Right renal cortex interstitium (tissue), 3 donors: ENCODE data around the gene OCA2. TPM values are rescaled to one million over a fixed set of nuclear protein-coding genes. Genes with fewer than 3 reads are reported as not detected.
"Not testable (repeated sequence)": the region's sequence is repeated elsewhere in the genome, so short reads cannot be mapped to it uniquely, and the experiment has no call there.

Source experiments
- DNase-seq, 3 donors: peaks; one replicate each; pipeline ENCODE4 v3.0.0-alpha.2; 2013; ENCODE audit warnings: low read depth in 3 of 3, low spot score in 2 of 3
- polyA plus RNA-seq, 3 donors: library from polyadenylated mRNA; unstranded; fragments of 120-200 nt; gene quantifications; one replicate each; pipeline ENCODE4 v1.2.1, GENCODE V29; 2013; ENCODE audit not compliant: insufficient read length in 3 of 3

Gene OCA2
- polyA plus RNA-seq, 3 donors = 6.1 to 10.8 (median 8.7) TPM

DNA sequence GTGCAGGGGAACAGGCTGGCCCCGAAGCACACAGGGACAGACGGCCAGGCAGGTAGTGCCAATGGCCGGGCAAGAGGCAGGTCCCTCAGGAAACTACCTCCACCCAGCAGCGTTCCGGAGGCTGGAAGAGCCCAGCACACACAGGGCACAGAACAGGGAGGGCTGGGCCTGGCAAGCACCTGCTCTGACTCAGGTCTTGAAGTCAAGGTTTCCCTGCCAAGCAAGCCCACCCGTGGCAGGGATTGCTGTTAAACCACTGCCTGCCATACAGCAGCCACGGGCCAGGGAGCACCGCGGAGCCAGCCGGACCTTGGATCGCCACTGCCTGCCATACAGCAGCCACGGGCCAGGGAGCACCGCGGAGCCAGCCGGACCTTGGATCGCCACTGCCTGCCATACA, 22.5 kb upstream of the OCA2 start:
- not testable (repeated sequence) for DNase-seq

DNA sequence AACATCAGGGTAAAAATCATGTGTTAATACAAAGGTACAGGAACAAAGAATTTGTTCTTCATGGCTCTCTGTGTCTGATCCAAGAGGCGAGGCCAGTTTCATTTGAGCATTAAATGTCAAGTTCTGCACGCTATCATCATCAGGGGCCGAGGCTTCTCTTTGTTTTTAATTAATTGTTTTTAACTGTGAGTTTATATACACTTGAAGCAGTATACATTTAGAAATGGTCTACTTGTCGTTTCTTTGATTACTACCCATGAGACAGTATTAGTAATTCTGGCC, 21.2 kb upstream of the OCA2 start:
- DNase-seq = no peak

DNA sequence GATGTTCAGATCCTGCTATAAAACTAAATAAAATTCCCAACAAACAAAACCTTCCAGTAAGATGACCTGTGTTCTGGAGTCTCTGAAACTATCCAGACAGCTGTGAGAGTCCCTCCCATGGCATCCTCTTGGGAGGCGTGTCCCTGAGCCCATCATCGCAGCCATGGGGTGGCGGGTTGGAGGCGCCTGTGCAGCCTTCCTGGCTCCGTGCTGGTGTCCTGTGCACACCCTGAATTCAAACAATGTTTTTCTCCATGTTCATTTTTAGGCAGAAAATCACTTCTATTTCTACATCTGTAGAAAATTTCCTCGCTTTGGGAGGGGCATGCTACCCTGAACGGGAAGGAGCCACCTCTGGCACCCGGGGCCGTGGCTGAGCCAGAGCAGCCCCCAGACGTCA, 19.4 kb upstream of the OCA2 start:
- no peak for DNase-seq

DNA sequence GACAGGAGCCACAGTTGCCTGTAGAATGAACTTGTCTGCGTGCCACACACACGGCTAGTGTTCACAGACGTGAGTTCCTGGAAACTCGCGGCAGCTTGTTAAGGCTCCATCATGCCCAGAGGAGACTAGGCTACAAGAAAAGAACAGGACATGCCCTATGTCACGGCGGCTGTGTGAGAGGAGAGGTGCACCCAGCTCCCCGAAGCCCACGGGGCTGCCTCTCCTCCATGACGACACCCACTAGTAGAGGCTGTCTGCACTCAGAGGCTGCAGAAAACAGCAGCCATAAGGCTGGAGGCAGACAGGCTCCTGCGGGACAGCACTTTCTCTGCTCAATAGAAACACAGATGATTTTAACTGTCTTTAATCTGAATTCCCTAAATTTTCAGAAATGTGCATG, 19.0 kb upstream of the OCA2 start:
- DNase-seq = no peak

DNA sequence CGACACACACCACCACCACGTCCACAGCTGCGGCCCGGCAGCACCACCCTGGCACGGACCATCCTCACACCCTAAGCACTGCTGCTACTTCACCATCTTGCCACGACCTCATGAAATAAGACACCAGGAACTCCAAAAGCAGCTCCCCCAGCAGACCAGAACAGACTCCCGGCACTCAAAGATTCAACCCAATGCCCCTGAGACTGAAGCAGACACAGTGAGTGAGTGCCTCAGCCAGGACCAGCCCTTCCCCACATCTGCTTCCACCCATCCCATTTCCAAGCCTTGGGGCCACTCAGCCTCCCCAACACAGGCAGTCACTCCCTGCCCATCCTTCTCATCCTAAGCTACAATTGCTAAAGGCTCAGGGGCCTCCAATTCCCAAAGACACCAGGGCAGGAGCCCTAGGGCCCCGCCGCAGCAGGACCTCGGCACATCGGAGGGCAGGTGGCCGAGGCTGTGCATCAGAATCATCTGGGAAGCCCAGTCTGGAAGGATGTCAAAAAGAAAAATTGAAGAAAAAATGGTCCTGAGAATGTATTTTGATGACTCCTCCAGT, 18.4 kb upstream of the OCA2 start:
- DNase-seq = no peak

DNA sequence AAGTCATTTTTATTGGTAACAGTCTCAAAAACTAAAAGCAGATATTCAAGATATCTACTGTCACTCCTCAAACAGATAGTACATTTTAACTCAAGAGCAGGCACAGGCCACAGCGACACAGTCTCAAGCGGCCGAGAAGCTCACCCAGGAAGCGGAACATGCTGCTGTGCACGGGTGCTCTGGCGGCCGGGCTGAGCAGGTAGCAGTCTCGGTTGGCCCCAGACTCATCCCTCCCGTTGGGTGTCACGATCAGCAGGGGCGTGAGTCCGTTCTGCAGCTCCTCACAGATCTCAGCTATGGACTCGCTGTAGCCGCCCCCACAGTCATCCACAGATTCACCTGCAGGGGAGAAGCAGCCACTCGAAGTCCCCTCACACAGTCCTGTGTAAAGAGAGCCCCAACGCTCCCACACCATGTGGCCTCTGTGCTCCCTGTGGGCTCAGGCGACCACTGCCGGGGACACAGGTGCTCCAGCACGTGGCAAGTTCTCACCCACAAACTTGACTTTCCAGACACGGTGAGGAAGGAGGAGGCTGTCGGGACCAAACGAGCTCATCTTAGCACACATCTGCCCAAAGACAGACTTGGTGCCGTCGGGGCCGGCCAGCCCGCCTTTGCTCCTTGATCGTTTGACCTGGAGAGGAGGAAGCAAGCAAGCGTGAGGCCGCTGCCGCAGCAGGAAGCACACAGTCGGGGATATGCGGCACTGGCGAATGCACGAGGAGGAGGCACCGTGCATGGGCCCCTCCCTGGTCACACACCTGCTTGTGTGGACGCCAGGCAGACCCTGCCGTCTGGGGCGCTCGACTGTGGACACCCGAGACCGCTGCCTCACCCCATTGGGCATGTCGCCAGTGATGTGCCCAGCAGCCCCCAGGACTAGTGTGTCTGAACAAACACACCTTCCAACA, 17.7 kb upstream of the OCA2 start:
- no peak for DNase-seq

DNA sequence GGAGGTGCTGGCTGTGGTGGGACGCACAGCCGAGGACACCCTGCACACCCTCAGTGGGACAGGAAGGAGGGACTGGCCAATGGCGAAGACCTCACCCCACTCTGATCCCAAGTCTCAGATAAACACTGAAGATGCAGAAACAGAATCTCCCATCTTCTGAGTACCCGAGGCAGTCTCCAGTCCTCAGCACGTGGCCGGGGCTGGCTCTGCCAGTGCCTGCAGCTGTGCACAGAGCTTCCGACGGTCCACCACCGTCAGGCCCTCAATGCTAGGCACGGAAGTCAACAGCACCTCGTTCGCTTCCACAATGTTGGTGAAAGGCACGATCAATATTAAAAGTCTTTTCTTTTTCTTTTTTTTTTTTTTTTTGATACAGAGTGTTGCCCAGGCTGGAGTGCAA, 16.8 kb upstream of the OCA2 start:
- no peak for DNase-seq

DNA sequence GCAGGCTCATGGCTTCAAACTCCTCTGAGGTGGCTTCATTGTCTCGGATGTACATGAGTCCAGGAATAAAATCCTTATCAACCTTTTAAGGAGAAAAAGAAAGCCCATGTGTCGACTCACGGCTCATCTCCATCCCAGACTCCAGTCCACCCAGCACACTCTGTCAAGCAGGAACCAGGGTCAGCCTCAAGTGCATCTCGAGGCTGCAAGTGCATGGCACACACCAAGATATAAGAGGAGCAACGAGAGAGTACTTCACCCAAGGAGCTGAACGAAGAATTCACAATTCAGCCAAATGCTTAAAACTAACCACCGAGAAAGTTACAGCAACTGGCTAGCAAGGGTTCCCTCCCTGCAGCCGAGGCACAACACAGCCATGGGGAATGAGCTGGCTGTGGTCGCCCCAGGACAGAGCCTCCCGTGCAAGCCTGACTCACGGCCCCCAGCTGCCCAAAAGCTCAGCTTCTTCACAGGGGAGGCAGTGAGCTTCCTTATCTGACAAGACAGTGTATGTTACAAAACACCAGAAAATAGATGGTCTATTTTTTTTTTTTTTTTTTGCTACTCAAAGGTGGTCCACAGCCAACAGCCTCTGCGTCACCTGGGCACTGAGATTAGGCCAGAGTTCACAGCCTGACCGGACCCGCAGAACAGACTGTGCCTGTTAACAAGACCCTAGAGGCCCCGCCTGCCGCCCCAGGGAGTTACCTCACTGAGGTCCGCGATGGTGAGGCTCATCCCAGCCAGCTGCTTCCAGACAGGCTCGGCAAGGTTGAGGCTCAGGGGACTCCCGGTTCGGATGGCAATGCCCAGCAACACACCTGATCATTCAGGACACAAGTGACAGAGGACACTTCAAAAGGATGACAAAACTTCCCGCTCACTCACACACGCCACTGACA, 15.9 kb upstream of the OCA2 start:
- no peak for DNase-seq

DNA sequence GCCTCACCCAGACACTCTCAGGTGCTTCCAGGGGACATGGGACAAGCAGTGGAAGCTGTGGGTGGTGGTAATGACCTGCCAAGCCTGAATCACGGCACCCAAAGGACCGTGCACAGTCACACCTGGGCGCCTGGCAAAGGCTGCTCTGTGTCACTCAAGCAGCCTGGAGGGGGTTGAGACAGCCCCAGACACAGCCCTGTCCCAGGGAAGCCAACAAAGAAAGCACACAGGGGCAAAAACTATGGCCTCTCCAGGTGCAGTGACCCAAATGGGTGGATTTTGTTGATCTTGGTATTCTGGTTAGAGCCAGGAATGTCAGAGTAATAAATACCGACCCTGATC, 15.0 kb upstream of the OCA2 start:
- DNase-seq = no peak

DNA sequence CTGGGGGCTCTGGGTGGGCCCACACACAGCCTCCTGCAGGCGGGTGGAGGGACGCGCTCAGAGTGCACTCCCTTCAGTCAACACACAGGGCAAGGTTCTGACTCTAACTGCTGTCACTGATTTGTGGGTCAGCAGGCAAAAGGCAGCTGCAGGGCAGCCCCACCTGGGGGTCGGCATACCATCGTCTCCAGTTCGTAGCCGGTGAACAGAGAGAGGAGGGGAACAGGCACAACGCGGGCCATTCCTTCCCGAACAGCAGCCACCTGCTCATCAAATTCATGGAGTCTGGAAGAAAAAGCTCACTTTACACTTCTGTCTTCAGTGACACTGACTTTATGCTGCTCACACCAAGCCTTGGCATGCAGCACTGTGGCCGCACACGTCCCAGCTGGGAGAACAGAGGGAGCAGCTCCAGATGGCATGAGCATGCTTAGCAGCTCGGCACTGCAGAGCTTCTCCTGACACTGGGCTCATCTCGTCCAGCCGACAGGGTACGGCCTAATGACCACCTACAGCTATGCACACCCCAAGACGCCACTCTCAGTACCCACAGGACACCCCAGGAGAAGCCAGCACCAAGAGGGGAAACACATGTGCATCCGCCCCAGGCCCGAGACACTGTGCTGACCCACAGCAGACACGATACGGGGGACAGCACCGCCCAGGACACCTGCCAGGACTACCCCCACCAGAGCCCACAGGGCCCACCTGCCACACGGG, 14.4 kb upstream of the OCA2 start:
- DNase-seq = no peak

DNA sequence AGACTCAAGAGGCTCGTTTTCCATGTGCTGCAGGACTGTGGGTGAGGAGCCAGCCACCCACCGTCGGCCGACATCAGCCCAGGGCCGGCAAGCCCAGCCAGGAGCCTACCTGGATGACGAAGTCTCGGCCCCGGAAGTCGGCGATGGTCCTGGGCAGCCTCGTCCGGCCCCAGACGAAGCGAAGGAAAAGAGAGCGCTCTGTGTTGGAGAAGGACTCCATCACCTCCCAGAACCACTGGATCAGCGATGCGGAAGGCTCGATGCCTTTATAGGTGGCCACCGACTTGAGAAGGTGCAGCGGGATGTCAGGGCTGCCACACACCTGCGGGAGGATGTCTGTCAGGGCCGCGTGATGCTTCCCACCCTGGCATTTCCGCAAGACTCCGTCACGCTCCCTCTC, 13.8 kb upstream of the OCA2 start:
- no peak for DNase-seq

DNA sequence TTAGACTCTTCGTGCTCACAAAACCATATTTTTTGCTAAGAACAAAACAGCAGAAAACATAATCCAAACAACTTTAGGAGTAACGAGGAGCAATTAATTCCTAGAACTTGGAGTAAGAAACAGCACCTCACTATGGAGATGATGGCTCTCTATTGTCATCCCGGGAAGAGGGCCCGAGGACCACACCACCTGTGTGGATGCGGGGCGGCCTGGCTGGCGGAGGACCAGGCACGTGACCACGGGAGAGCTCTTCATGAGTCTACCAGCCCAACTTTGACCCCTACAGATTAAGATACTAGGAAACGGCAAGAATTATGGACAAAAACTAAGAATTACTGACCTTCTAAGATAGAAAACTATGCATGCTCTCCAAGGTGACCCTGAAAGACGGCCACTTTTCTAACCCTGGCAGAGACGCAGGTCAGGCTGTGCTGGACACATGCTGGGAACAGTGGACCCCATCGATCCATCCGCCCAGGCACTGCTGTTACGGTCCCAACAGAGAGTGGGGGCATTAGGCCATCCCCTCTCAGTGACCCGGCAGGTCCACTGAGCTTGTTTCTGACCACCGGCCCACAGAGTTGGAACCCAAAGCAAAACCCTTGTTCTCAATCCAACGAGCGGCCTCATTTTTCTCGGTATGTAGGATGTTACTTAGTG, 13.1 kb upstream of the OCA2 start:
- DNase-seq = no peak

DNA sequence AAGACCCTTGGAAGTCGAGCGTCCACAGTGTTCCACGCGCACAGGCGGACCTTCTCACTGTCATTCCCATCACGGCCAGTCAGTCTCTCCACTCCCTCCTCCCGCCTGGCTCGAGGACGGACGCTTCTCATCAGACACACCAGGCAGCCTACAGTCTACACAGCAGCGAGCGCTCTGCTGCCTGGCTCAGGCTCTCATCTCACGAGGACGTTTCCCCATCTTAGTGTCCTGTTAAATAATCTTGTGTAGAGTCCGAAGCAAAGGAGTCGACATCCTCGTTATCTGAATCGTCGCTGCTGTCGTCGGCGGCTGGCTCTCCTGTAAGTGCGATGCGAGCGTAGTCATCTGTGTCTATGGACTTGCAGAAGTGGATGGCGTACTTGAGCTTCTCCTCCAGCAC, 12.4 kb upstream of the OCA2 start:
- DNase-seq = no peak

DNA sequence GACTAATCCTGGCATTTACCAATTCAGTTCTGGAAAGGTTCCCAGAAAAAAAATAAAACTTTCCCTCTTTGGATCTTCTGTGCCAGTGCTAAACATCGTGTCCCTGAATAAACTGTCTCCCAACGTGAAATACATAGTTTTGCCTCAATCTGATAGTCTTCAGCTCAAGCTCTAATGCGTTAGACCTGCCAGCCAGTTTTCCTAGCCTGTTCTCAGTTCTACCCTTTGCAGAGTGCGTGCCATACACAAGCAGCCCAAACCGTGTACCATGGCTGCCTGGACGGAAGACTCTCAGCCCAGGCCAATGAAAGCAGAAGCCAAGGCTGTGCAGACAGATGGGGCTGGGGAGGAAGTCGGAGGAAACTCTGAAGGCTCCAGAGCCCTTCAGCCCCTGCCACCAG, 11.4 kb upstream of the OCA2 start:
- DNase-seq = no peak

DNA sequence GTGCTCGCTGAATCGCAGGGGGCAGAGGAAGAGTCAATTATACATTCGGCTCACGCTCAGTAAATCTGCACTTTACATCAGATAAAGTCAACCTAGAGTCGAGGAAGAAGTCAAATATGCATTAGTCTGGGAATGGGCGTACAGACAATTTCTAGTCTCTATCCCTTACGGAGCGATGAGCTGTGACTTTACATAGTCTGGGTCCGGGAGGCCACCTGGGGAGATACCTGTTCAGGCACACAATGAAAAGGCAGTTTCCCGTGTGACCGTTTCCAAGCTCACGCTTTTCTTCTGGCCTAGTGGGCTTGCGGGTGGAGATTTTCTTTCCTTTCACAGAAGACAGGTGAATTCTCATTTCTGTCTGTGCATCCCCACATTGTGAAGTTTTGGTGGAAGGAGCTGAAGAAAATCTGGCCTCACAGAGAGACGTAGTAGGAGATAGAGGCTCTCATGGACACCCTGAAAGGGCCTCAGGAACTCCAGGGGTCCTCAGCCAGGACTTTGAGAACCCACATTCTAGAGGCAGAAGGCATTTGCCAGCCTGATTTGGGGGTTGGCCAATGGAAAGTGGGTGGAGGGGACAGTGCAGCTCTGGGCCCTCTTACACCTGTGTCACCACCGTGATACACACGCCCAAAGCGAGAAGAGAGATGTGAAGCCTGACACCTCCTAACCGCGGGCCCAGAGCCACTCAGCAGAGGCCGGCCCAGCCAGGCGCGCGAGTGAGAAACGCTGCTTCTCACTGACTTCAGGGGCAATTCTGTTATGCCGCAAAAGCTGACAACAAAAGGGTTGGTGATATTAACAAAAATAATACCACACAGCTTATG, 10.7 kb upstream of the OCA2 start:
- DNase-seq = no peak

DNA sequence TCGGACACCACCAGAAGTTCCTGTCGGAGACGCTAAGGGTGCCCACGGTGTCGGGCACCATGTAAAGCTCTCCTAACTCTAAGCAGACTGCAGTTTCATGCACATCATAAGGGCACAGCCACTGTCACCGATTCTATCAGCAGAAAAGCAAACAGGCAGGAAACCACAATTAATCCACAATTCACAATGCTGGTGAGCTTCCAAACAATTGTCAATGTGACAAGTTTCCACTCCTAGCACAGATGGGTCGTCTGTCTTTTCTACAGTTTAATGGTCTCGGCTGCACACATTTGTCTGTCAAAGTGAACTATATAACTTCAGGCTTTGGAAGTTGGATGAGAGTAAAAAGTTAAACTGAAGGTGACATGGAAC, 8.8 kb upstream of the OCA2 start:
- no peak for DNase-seq

DNA sequence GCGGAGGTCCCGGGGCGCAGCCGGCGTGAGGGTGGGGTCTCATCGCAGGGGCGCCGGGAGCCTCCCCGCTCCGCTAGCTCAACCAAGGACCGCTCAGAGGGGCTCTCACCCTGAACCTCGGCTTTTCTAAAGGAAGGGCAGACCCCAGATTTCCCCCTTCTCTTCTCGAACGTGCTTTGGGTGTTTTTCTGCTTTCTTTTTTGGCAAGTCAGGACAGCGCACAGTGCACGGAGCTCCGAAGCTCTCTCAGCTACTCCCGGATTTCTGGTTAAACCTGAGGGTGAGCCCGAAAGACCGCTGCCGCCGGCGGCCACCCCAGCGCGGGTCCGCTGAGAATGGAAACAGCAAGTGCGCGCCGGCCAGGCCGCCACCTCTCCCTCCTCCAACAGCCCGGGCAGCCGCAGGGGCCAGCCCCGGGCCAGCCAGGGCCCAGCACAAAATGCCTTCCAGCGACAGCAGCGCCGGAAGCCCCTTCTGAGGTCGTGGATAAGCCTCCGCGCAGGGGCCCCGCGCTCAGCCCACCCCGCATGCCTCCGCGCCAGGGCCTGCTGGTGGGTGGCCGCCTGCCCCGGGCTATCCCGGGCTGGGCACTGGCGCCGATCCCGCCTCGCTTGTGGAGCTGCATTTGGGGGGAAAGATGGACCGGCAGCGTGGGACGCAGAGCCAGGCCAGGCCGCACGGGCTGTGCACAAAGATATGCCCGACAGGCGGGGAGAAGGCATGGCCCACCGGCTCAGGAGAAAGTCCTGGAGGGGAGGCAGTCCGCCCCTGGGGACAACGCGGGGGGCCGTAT, 8.2 kb upstream of the OCA2 start:
- no peak for DNase-seq

DNA sequence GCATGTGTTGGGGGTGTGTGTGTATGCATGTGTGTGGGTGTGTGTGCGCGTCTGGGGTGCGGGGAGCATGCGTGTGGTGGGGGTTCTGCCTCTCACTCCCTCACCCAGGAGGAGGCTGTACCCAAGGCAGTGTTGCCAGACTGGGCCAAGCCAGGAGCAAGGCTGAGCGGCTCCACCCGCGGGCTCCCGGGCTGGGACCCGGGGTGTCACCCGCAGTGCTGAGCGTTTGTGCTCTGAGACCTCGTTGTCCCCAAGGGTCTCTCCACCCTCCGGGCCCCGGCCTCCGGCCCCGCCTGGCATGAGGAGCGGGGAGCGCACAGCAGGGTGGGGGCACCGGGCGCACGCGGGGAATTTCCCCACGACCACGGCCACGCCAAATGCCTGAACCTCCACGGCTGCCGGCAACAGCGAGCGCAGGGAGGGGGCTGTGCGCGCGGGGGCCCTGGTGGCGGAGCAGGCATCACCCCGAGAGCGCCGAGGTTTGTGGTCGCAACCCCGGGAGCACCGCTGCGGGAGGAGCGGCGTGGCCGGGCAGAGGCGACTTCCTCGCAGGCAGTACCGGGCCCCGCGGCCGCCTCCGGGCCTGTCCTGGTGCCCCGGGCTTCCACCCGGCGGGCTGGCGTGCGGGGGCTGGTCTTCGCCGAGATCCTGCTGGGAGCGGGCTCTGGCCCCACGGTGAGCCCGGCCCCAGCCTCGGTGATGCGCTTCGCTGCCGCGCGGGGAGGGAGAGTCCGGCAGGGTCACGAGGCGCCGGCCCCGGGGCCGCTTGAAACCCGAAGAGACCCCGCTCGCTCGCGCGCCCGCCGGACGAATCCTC, 7.4 kb upstream of the OCA2 start:
- no peak for DNase-seq
